IPS DF 4.7 (cell line): Measurements from ENCODE around the gene ANKRD2.
"Not testable (repeated sequence)": the region's sequence is repeated elsewhere in the genome, so short reads cannot be mapped to it uniquely, and the experiment has no call there.

ENCODE experiments used
- DNase-seq: peaks from one replicate; pipeline ENCODE4 v3.0.0-alpha.2; 2013; ENCODE audit warnings: low spot score; ENCODE audit errors: extremely low read depth

ANKRD2 gene

DNA sequence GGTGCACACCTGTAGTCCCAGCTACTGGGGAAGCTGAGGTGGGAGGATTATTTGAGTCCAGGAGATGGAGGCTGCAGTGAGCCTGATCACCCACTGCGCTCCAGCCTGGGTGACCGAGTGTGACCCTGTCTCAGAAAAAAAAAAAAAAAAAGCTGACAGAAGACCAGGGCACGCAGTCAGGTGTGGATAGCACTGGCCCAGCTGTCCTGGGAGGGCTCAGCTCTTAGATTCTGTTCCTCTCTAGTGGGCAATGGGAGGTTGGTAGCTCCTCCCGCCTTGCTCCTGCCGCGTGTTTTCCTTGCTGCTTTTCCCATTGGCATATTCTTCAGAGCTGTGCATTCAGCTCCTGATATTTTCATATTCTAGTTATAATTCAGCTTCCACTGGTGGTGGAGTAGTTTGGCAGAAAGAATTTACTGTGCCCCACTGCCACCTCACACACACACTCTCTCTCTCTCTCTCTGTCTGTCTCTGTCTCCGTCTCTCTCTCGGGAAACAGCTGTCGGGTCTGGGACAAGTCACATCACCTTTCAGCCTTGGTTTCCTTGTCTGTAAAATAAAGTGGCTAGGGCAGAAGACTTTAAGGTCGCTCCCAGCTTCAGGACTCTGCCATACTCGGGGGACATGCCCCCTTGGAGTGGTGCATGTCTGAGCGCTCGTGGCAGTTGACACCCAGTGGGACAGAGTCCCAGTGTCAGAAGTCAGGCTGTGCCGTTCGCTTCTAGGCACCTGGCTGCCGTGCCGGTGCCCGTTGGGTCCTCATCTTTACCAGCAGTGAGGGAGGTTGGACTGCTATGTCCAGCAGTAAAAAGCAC, 25.9 kb upstream of the ANKRD2 start:
- DNase-seq: no peak

DNA sequence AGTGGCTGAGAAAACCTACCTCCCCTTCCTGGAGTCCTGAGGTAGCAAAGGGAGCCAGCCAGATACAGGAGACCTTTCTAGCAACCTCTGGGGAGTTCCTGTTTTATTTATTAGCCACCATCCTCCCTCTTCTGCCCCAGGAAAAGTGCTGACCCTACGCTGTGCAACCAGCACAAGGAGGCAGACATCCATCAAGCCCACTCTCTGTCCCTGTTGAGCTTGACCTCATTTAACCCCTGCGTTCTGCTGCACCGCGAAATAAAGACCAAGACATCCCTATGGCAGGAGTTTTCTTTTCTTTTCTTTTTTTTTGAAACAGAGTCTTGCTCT, 25.3 kb upstream of the ANKRD2 start:
- no peak for DNase-seq

DNA sequence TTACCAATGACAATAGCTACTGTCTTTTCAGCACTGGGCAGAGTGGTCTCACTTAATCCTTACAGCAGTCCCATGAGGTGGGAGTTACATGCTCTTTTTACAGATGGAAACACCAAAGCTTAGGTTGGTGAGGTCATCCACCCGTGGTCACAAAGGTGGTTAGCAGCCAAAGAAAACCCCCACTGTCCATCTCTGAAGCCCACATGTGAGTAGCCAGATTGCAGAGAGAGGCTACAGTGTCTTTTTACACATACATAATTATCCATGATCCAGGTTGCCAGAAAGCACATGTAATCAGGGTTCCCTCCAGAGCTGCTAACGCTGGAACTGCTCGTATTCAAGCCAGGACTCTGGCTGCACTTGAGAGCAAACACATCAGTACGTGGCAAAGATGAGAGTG, 24.6 kb upstream of the ANKRD2 start:
- no peak for DNase-seq

DNA sequence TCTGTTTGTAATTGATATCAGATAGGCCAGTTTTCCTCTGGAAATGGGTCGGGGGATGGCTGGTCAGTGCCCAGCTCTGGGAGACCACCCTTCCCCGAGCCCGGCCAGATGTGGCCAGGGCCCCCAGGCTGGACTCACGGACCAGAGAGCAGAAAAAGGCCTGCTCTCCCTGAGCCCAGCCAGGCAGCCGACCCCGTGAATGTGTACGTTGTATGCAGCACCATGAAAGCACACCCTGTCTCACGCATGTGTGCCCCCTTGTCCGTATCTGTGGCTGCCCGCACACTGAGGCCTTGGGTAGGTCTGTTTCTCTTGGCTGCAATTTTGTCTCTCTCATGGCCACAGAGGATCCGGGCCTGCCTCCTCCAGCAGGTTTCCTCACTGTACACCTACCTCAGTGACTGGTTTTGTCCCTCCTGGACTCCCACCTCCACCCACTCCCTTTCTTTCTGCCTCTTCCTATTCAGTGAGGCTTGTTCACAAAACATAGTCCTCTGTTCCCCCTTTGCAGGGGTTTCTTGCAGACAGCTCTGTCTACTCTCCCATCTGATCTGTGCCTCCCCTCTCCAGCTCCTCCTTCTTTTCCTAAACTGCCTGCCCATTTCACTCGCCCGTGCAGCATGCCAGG, 23.6 kb upstream of the ANKRD2 start:
- no peak for DNase-seq

GRCh38 chr10:97549587-97550322, 22.8 kb upstream of the ANKRD2 start:
- DNase-seq: no peak

DNA sequence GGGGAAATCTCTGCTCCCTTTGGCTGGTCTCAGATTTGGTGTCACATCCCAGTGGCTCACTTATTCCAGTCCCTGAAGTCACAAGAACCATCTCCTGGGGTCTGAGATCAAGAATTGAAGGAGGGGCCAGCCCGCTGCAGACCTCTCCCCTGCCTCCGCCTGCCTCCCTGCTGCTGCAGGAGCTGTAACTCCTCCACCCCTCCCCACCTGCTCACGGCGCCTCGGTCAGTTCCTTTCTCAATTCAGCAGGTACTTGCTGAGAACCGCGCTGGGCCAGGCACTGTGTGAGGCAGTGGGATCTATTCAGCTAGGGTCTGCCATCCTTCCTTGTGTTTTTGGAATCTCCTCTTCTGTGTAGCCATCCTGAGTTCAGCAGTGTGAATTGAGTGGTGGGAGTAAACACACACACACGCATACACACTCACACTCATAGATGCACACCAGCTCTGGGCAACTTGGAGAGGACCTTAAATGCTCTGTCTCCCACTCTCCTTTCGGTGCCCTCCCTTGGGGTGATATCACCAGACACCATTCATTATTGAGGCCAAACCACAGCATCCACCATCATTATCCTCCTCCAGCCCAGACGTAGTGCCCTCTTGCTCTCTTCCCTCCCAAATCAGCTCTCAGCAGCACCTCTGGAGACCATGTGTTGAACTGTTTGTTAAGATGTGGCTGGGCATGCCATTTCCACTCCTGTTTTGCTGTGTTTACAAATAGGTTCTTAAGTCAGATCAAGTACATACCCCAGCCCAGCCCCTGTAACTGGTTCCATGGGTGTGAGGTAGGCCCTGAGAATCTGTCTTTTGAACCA, 22.0 kb upstream of the ANKRD2 start:
- DNase-seq: no peak

DNA sequence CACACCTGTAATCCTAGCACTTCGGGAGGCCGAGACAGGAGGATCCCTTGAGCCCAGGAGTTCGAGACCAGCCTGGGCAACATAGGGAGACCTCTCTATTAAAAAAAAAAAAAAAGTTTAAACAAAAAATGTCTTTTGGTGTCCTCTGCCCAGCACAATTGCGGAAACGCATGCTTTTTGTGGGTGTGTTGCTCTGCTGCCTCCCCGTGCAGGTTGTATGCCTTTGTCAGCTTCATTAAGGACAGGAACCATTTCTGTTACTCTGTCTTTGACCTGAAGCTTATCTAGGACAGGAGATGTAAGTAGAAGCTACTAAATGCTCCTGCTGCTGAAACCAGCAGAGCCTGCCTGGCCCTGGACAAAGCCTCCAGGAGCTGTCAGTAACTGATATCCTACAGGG, 21.3 kb upstream of the ANKRD2 start:
- DNase-seq: no peak

DNA sequence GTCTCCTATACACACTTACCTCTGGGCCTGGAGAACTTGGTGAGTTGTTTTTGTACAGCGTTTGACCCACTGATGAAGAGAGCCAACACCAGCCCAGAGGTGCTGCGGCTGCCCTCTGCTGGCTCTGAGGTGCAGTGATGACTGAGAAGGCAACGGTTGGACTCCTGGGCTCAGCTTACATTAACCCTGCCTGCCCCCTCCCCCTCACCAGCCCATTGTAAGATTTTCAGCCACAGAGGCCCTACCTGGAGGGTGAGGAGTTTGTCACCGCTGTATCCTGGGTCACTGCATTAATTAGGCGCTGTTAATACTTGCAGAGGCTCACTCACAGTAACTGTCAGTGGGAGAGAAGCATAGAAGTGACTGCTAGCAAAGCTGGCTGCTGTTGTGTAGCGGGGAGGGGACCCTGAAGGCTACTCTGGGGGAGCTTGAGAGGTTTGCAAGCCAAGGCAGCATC, 19.0 kb upstream of the ANKRD2 start:
- DNase-seq: no peak

DNA sequence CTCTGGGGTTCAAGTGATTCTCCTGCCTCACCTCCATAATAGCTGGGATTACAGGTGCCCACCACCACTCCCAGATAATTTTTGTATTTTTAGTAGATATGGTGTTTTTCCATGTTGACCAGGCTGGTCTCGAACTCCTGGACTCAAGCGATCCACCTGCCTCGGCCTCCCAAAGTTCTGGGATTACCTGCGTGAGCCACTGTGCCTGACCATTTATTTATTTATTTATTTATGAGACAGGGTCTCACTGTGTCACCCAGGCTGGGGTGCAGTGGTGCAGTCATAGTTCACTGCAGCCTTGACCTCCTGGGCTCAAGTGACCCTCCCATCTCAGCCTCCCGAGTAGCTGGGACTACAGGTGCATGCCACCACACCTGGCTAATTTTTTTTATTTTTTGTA, 18.2 kb upstream of the ANKRD2 start:
- DNase-seq: not testable (repeated sequence)

DNA sequence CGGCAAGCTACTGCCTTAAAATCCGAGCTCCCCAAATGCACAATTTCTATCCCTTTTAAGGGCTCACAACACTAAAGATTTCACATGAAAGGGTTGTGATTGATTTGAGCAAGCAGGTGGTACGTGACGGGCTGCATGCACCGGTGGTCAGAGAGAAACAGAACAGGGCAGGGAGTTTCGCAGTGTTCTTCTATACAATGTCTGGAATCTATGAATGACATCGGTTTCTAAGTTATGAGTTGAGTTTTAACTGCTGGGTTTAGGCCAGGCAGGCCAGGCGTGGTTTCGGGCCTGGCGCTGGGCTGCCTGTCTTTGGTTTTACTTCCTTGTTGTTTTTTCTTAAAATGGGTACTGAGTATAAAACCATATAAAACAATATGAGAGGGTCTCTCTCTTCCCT, 17.0 kb upstream of the ANKRD2 start:
- DNase-seq: not testable (repeated sequence)

- DNase-seq: not testable (repeated sequence)
Observed at GRCh38 chr10:97560731-97561381, 11.7 kb upstream of the ANKRD2 start.

DNA sequence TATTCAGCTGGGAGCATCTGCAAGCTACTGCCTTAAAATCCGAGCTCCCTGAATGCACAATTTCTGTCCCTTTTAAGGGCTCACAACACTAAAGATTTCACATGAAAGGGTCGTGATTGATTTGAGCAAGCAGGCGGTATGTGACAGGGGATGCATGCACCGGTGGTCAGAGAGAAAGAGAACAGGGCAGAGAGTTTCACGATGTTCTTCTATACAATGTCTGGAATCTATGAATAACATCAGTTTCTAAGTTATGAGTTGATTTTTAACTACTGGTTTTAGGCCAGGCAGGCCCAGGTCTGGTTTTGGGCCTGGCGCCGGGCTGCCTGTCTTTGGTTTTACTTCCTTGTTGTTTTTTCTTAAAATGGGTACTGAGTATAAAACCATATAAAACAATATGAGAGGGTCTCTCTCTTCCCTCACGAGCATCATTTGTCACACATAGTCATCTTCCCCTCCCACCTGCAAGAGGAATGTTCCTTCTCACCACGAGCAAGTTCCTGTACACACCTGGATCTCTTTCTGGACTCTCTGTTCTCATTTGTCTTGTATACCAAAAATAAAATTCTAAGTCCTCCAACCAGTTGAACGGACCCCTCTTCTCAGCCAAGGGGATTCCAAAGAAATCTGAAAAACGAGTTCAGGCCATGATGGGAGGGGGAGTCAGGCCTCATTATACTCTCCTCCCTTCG, 11.0 kb upstream of the ANKRD2 start:
- DNase-seq: not testable (repeated sequence)

GRCh38 chr10:97562329-97562728, 10.2 kb upstream of the ANKRD2 start:
- DNase-seq: not testable (repeated sequence)

- DNase-seq: no peak
Observed at GRCh38 chr10:97563337-97563736, 9.2 kb upstream of the ANKRD2 start.

DNA sequence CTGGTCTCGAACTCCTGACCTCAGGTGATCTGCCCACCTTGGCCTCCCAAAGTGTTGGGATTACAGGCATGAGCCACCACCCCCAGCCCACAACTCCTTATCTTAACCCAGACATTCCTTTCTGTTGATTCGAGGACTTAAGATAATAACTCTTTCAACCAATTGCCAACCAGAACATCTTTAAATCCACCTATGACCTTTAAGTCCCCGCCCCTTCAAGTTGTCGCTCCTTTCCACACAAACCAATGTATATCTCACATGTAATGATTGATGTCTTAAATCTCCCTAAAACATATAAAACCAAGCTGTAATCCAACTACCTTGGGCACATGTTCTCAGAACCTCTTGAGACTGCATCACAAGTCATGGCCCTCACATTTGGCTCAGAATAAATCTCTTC, 7.8 kb upstream of the ANKRD2 start:
- no peak for DNase-seq

DNA sequence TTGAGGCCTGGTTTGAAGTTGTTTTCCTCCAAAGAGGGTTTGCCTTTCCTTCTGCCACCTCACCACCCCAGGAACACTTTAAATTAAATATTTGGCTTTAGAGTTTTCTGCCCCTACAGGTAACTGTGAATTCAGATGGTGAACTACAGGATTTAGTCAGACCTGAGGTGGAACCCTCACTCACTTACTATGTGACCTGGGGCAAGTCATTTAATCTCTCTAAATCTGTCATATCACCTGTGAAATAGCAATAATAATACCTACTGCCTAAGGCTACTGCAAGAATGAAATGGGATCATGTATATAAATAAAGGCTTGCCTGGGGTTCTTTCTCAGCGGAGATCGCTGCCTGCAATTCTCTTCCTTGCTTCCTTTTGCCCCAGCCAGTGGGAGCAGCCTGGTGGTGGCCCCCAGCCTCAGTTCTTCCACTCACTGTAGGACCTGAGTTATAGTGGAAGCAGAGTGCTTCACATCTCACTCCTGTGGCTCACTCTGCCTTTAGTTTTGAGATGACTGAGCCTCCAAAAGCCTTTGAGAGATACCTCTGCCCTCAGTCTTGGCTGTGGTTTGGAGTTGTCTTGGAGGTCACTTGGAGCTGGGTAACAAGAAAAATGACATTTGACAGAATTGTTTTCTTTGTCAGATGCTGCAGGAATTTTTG, 6.1 kb upstream of the ANKRD2 start:
- DNase-seq: no peak

GRCh38 chr10:97567891-97568290, 4.7 kb upstream of the ANKRD2 start:
- DNase-seq: no peak

GRCh38 chr10:97570146-97570788, 2.3 kb upstream of the ANKRD2 start:
- DNase-seq: no peak

DNA sequence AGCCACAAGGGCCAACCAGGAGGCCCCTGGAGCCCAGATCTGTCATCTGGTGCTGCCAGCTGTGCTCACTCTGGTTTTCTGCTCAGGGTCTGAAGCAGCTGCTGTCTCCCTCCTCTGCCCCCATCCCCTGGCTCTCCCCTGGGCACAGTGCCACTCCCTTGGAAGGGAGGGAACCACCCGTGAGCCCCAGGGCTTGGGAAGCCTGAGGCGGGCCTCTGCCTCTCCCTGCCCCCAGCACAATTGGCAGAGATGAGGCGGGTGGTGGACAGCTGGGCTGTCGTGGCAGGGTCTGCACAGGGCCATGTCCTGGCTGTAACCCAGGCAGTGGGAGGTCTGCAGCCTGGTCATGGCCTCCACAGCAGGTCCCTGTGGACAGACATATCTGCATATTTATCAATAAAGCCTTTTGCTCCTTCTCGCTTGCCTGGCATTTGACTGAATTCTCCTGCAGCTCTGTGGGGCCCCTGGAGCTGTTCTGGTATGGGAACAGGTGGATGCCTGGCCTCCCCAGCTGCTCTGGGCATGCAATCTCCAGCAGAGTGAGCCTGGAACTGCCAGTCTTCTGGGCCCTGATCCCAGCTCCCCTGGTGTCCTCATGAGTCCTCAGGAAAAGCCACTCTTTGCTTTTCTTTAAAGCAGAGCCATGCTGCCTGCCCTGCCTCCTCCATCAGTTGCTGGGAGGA, 1.6 kb upstream of the ANKRD2 start:
- DNase-seq: no peak
